ENCODE results near the gene ASCC1. TPM values are rescaled to one million over a fixed set of nuclear protein-coding genes. Genes with fewer than 3 reads are reported as not detected.

The ASCC1 gene
- total and polyA plus RNA-seq, 7 donors: 15.3 to 53.7 (median 21.5) TPM

GRCh38 chr10:72106896-72107295 is 109.2 kb downstream of the ASCC1 start:
- Histone ChIP-seq H3K9me3 (no peaks in the 10 kb centered on the region), H3K4me3 (no peak overlapping the region), H3K36me3 (peaks cover 0 to 15% (median 2%) of the 10 kb centered on the region in 4 donors), H3K27ac (no peak overlapping the region), H3K27me3 (no peaks in the 10 kb centered on the region), H3K4me1 (no peaks in the 10 kb centered on the region)
- WGBS, 2 donors: 76 to 91% methylated on average over 2 of the region's 2 CpGs
- no peak for TF ChIP-seq POLR2AphosphoS5 (IDR thresholded peaks at IDR 0.05)
- TF ChIP-seq EP300 (IDR thresholded peaks at IDR 0.05): no peak
- intact Hi-C loops (cut with DNase I): no loop called here
- no peak for DNase-seq

GRCh38 chr10:72106154-72106849 is 109.8 kb downstream of the ASCC1 start:
- no peak for TF ChIP-seq EP300 (IDR thresholded peaks at IDR 0.05)
- no peak for TF ChIP-seq POLR2A (IDR thresholded peaks at IDR 0.05)
- TF ChIP-seq CTCF (IDR thresholded peaks at IDR 0.05): no peak
- TF ChIP-seq POLR2AphosphoS5 (IDR thresholded peaks at IDR 0.05): no peak
- Histone ChIP-seq H3K27me3 (no peaks in the 10 kb centered on the region), H3K4me1 (no peaks in the 10 kb centered on the region), H3K9me3 (no peaks in the 10 kb centered on the region), H3K27ac (no peak overlapping the region), H3K36me3 (peaks cover 0 to 21% (median 3%) of the 10 kb centered on the region in 4 donors), H3K4me3 (no peak overlapping the region)
- intact Hi-C loops (cut with DNase I): no loop called here
- DNase-seq: no peak
- WGBS, 2 donors: 89 to 95% methylated on average over 2 of the region's 2 CpGs

- TF ChIP-seq POLR2A (IDR thresholded peaks at IDR 0.05): no peak
- TF ChIP-seq EP300 (IDR thresholded peaks at IDR 0.05): no peak
- no peak for TF ChIP-seq POLR2AphosphoS5 (IDR thresholded peaks at IDR 0.05)
- TF ChIP-seq CTCF (IDR thresholded peaks at IDR 0.05): no peak
- Histone ChIP-seq H3K27me3 (no peaks in the 10 kb centered on the region), H3K9me3 (no peaks in the 10 kb centered on the region), H3K4me3 (no peak overlapping the region), H3K4me1 (no peaks in the 10 kb centered on the region), H3K36me3 (peaks cover 0 to 27% (median 5%) of the 10 kb centered on the region in 4 donors), H3K27ac (no peak overlapping the region)
- intact Hi-C loops (cut with DNase I): no loop called here
- no peak for DNase-seq
- WGBS, 2 donors: 91 to 95% methylated on average over 5 of the region's 5 CpGs
Measured at GRCh38 chr10:72105710-72106109, 110.4 kb downstream of the ASCC1 start.

DNA sequence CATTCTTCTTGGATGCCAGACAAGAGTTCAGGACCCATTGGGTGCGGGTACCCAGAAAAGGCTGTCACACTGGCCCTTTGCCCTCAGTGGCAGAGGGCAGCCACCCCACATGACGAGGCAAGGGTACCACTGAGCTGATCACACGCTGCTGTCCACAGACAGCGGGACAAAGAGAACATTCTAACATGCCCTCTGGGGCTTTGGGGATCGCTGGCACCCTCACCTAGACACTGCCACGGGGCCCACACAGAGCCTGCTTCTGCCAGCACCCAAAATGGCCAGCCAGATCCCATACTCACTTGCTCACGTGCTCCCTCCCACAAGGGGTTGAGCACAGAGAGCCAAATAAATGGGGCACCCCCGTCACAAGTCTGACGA is 111.0 kb downstream of the ASCC1 start:
- Histone ChIP-seq H3K4me3 (no peak overlapping the region), H3K27me3 (no peaks in the 10 kb centered on the region), H3K36me3 (peaks cover 0 to 27% (median 5%) of the 10 kb centered on the region in 4 donors), H3K27ac (no peak overlapping the region), H3K4me1 (no peaks in the 10 kb centered on the region), H3K9me3 (no peaks in the 10 kb centered on the region)
- DNase-seq: no peak
- WGBS, 2 donors: 96 to 97% methylated on average over 9 of the region's 9 CpGs
- TF ChIP-seq POLR2A (IDR thresholded peaks at IDR 0.05) (no peak), CTCF (IDR thresholded peaks at IDR 0.05) (no peak), POLR2AphosphoS5 (IDR thresholded peaks at IDR 0.05) (no peak), EP300 (IDR thresholded peaks at IDR 0.05) (no peak)
- intact Hi-C loops (cut with DNase I): no loop called here

GRCh38 chr10:72104472-72105097 is 111.5 kb downstream of the ASCC1 start:
- intact Hi-C loops (cut with DNase I): no loop called here
- H3K27ac ChIP-seq: no peak overlapping the region

More at GRCh38 chr10:72104472-72105097, 111.5 kb downstream of the ASCC1 start:
- H3K9me3 ChIP-seq: no peaks in the 10 kb centered on the region
- DNase-seq: no peak
- peaks cover 0 to 27% (median 5%) of the 10 kb centered on the region in 4 donors for H3K36me3 ChIP-seq
- no peaks in the 10 kb centered on the region for H3K27me3 ChIP-seq
- H3K4me3 ChIP-seq: no peak overlapping the region
- no peaks in the 10 kb centered on the region for H3K4me1 ChIP-seq
- 87 to 89% methylated on average over 8 of the region's 8 CpGs for WGBS, 2 donors
- TF ChIP-seq POLR2AphosphoS5 (IDR thresholded peaks at IDR 0.05) (no peak), EP300 (IDR thresholded peaks at IDR 0.05) (no peak), POLR2A (IDR thresholded peaks at IDR 0.05) (no peak), CTCF (IDR thresholded peaks at IDR 0.05) (no peak)

Data from sigmoid colon (tissue), 7 donors.